ENCODE results near the gene ERRFI1.
A peak's percentile ranks its signal among the peaks of the same experiment; 100 is the strongest.

Gene ERRFI1

GRCh38 chr1:8003438-8004112 is 22.5 kb downstream of the ERRFI1 start:
- no peak for DNase-seq (ENCODE audit: low read depth)

GRCh38 chr1:8002921-8003320 is 23.2 kb downstream of the ERRFI1 start:
- DNase-seq (ENCODE audit: low read depth) = no peak

- no peak for DNase-seq (ENCODE audit: low read depth)
These were observed 23.7 kb downstream of the ERRFI1 start for GRCh38 chr1:8002329-8002910.

- no peak for DNase-seq (ENCODE audit: low read depth)
These were observed 30.7 kb downstream of the ERRFI1 start for GRCh38 chr1:7995437-7995836.

- DNase-seq (ENCODE audit: low read depth) = no peak
These were observed 31.3 kb downstream of the ERRFI1 start for GRCh38 chr1:7994827-7995226.

GRCh38 chr1:7993593-7994479 is 32.3 kb downstream of the ERRFI1 start:
- no peak for DNase-seq (ENCODE audit: low read depth)

- DNase-seq (ENCODE audit: low read depth) = no peak
These were observed 33.2 kb downstream of the ERRFI1 start for GRCh38 chr1:7992885-7993284.

- DNase-seq (ENCODE audit: low read depth) = no peak
These were observed 34.3 kb downstream of the ERRFI1 start for GRCh38 chr1:7991504-7992440.

- no peak for DNase-seq (ENCODE audit: low read depth)
These were observed 36.2 kb downstream of the ERRFI1 start for GRCh38 chr1:7989762-7990428.

- no peak for DNase-seq (ENCODE audit: low read depth)
These were observed 37.5 kb downstream of the ERRFI1 start for GRCh38 chr1:7988576-7988975.

- DNase-seq (ENCODE audit: low read depth) = no peak
These were observed 38.6 kb downstream of the ERRFI1 start for GRCh38 chr1:7987528-7987927.

- DNase-seq (ENCODE audit: low read depth) = no peak
These were observed 40.1 kb downstream of the ERRFI1 start for GRCh38 chr1:7985851-7986612.

GRCh38 chr1:7984811-7985210 is 41.3 kb downstream of the ERRFI1 start:
- no peak for DNase-seq (ENCODE audit: low read depth)

- no peak for DNase-seq (ENCODE audit: low read depth)
These were observed 42.9 kb downstream of the ERRFI1 start for GRCh38 chr1:7983086-7983778.

GRCh38 chr1:7980984-7981383 is 45.1 kb downstream of the ERRFI1 start:
- no peak for DNase-seq (ENCODE audit: low read depth)

GRCh38 chr1:7975212-7975865 is 50.8 kb downstream of the ERRFI1 start:
- DNase-seq (ENCODE audit: low read depth) = peak; percentile 23

GRCh38 chr1:7973086-7973485 is 53.0 kb downstream of the ERRFI1 start:
- no peak for DNase-seq (ENCODE audit: low read depth)

- no peak for DNase-seq (ENCODE audit: low read depth)
These were observed 53.8 kb downstream of the ERRFI1 start for GRCh38 chr1:7972285-7972684.

GRCh38 chr1:7971024-7971423 is 55.1 kb downstream of the ERRFI1 start:
- no peak for DNase-seq (ENCODE audit: low read depth)

Measured in activated T-cell treated with anti-CD3 and anti-CD28 coated beads for 48 hours (primary cell).